Measurements from ENCODE around the gene EMILIN3. TPM values are rescaled to one million over a fixed set of nuclear protein-coding genes. Genes with fewer than 3 reads are reported as not detected.

The EMILIN3 gene
- total RNA-seq, result not detected

- TF ChIP-seq CTCF (IDR thresholded peaks at IDR 0.05; ENCODE audit: low read depth), result no peak
Measured at GRCh38 chr20:41366546-41367392, at the start of gene EMILIN3. Gene EMILIN3, minus strand, starts transcription at chr20:41366818. Its CDS starts 184 bp downstream, at chr20:41366634.

- TF ChIP-seq CTCF (IDR thresholded peaks at IDR 0.05; ENCODE audit: low read depth), result no peak
Measured at GRCh38 chr20:41415191-41415590, 48.6 kb upstream of the EMILIN3 start.

GRCh38 chr20:41413169-41413568, 46.6 kb upstream of the EMILIN3 start:
- no peak for TF ChIP-seq CTCF (IDR thresholded peaks at IDR 0.05; ENCODE audit: low read depth)

- TF ChIP-seq CTCF (IDR thresholded peaks at IDR 0.05; ENCODE audit: low read depth), result no peak
Measured at GRCh38 chr20:41412324-41413120, 45.9 kb upstream of the EMILIN3 start.

GRCh38 chr20:41411391-41411847, 44.8 kb upstream of the EMILIN3 start:
- TF ChIP-seq CTCF (IDR thresholded peaks at IDR 0.05; ENCODE audit: low read depth), result no peak

- TF ChIP-seq CTCF (IDR thresholded peaks at IDR 0.05; ENCODE audit: low read depth), result no peak
Measured at GRCh38 chr20:41408986-41409385, 42.4 kb upstream of the EMILIN3 start.

All from subcutaneous adipose tissue (tissue), 4 donors.